Tibial artery (tissue), 4 donors: ENCODE measurements around the gene MACROH2A1.

Source experiments
- DNase-seq, 2 donors: peaks; one replicate each; pipeline ENCODE4 v3.0.0-alpha.2; 2019
- H3K27ac ChIP-seq, 2 donors: fragments of 200-600 bp; sonication (generic) in 1 of 2; 1 replicate in 1 of 2; 2 replicates in 1 of 2; pipeline ENCODE4 v1.5.1; 2018 to 2019; ENCODE audit warnings: mild to moderate bottlenecking in 1 of 2
- H3K27me3 ChIP-seq, 2 donors: fragments of 200-600 bp; sonication (generic) in 1 of 2; one replicate each; pipeline versions ENCODE4 v1.5.1 to v1.6.0; 2016 to 2019
- H3K36me3 ChIP-seq, 3 donors: fragments of 200-600 bp; sonication (generic) in 2 of 3; one replicate each; pipeline ENCODE4 v1.5.1; 2016 to 2019; ENCODE audit warnings: mild to moderate bottlenecking in 2 of 3
- H3K4me1 ChIP-seq, 4 donors: fragments of 200-600 bp; sonication (generic) in 2 of 4; 1 replicate in 3 of 4; 2 replicates in 1 of 4; pipeline ENCODE4 v1.5.1; 2016 to 2019
- H3K4me3 ChIP-seq, 2 donors: fragments of 200-600 bp; sonication (generic) in 1 of 2; 1 replicate in 1 of 2; 2 replicates in 1 of 2; pipeline ENCODE4 v1.5.1; 2018 to 2019; ENCODE audit warnings: mild to moderate bottlenecking in 2 of 2
- H3K9me3 ChIP-seq, 3 donors: fragments of 200-600 bp; sonication (generic) in 1 of 3; one replicate each; pipeline ENCODE4 v1.5.1; 2016 to 2019
- CTCF ChIP-seq, 2 experiments: fragments of 200-600 bp in 1 of 2; fragments of 450-650 bp in 1 of 2; IDR thresholded peaks; one replicate each; pipeline ENCODE4 v1.5.1; 2017 to 2019; ENCODE audit warnings: antibody characterized with exemption in 2 of 2, mild to moderate bottlenecking in 1 of 2, moderate library complexity in 1 of 2
- intact Hi-C: fragments of 100-400 bp; cut with DNase I; formaldehyde crosslinking; loops from one replicate; pipeline ENCODE4 v1.15.0; 2023; ENCODE audit warnings: low total_unique reads

Gene MACROH2A1

GRCh38 chr5:135441919-135442318 lies 42.9 kb upstream of the MACROH2A1 start:
- Histone ChIP-seq H3K9me3 (no peaks in the 10 kb centered on the region), H3K4me1 (peaks cover 0 to 9% (median 2%) of the 10 kb centered on the region in 4 donors), H3K36me3 (no peaks in the 10 kb centered on the region), H3K4me3 (no peak overlapping the region), H3K27me3 (peaks cover 0 to 5% of the 10 kb centered on the region in 2 donors), H3K27ac (no peak overlapping the region)
- no peak for TF ChIP-seq CTCF (IDR thresholded peaks at IDR 0.05)
- DNase-seq = no peak
- intact Hi-C loops = no loop called here

- H3K27me3 ChIP-seq = peaks cover 0 to 7% of the 10 kb centered on the region in 2 donors
- no peak for TF ChIP-seq CTCF (IDR thresholded peaks at IDR 0.05)
- peaks cover 0 to 9% (median 2%) of the 10 kb centered on the region in 4 donors for H3K4me1 ChIP-seq
- H3K27ac ChIP-seq = no peak overlapping the region
- H3K4me3 ChIP-seq = no peak overlapping the region
- no peak for DNase-seq
- intact Hi-C loops = no loop called here
- no peaks in the 10 kb centered on the region for H3K9me3 ChIP-seq
- H3K36me3 ChIP-seq = no peaks in the 10 kb centered on the region
These were observed 42.4 kb upstream of the MACROH2A1 start for GRCh38 chr5:135441350-135441831.

- DNase-seq = no peak
- no peak overlapping the region for H3K4me3 ChIP-seq
- H3K9me3 ChIP-seq = no peaks in the 10 kb centered on the region
- intact Hi-C loops = no loop called here
- H3K36me3 ChIP-seq = no peaks in the 10 kb centered on the region
- peaks cover 0 to 9% of the 10 kb centered on the region in 2 donors for H3K27me3 ChIP-seq
- TF ChIP-seq CTCF (IDR thresholded peaks at IDR 0.05) = no peak
- H3K27ac ChIP-seq = no peak overlapping the region
- peaks cover 0 to 9% (median 2%) of the 10 kb centered on the region in 4 donors for H3K4me1 ChIP-seq
These were observed 41.9 kb upstream of the MACROH2A1 start for GRCh38 chr5:135440916-135441315.

- Histone ChIP-seq H3K27ac (no peak overlapping the region), H3K9me3 (no peaks in the 10 kb centered on the region), H3K4me3 (no peak overlapping the region), H3K36me3 (no peaks in the 10 kb centered on the region), H3K27me3 (peaks cover 0 to 22% of the 10 kb centered on the region in 2 donors), H3K4me1 (peaks cover 0 to 9% (median 2%) of the 10 kb centered on the region in 4 donors)
- intact Hi-C loops = no loop called here
- no peak for TF ChIP-seq CTCF (IDR thresholded peaks at IDR 0.05)
- DNase-seq = no peak
These were observed 40.5 kb upstream of the MACROH2A1 start for GRCh38 chr5:135439231-135440205.

- no peaks in the 10 kb centered on the region for H3K36me3 ChIP-seq
- H3K4me1 ChIP-seq = peaks cover 0 to 9% (median 2%) of the 10 kb centered on the region in 4 donors
- H3K27ac ChIP-seq = no peak overlapping the region
- peaks cover 0 to 24% of the 10 kb centered on the region in 2 donors for H3K27me3 ChIP-seq
- H3K4me3 ChIP-seq = no peak overlapping the region
- no peak for TF ChIP-seq CTCF (IDR thresholded peaks at IDR 0.05)
- intact Hi-C loops = no loop called here
- no peaks in the 10 kb centered on the region for H3K9me3 ChIP-seq
- no peak for DNase-seq
These were observed 39.7 kb upstream of the MACROH2A1 start for GRCh38 chr5:135438636-135439221.
